ENCODE data around the gene GLYATL3.

The GLYATL3 gene

DNA sequence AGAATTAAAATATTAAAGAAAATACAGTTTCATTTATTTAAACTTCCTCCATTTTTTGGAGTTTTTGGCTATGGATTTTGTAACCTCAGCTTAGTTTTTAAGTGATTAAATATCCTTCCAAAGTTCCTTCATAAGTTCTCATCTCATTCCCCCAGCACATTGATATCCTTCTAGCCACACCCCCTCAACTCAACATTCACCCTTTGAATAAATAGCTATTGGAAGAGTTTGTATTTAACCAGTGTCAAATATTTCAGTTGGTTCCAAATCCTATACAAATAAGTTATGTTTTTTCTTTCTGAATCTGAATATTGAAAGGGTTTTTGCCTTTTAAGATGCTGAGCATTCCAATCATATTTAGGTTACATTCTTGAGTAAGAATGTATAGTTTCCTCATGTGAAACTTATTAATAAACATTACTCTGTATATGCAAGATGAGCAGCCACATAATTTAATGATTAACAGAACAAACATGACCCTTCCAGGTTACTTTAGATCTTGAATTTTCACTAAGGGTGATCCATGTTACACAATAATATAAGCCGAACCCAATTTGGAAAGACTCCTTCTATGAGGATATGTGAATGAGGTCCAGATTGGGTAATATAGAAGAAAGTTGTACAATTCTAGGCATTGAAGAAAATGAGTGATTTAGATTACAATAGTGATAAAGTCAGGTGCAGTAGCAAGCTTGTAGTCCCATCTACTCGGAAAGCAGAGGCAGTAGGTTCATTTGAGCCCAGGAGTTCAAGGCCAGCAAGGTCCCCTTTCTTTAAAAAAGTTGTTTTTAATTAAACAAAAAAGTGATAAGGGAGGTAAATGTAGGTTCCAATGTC is 13.6 kb downstream of the GLYATL3 start:
- FAIRE-seq (no peak), DNase-seq (ENCODE audit: extremely low spot score, insufficient read length, low read depth) (no peak)

DNA sequence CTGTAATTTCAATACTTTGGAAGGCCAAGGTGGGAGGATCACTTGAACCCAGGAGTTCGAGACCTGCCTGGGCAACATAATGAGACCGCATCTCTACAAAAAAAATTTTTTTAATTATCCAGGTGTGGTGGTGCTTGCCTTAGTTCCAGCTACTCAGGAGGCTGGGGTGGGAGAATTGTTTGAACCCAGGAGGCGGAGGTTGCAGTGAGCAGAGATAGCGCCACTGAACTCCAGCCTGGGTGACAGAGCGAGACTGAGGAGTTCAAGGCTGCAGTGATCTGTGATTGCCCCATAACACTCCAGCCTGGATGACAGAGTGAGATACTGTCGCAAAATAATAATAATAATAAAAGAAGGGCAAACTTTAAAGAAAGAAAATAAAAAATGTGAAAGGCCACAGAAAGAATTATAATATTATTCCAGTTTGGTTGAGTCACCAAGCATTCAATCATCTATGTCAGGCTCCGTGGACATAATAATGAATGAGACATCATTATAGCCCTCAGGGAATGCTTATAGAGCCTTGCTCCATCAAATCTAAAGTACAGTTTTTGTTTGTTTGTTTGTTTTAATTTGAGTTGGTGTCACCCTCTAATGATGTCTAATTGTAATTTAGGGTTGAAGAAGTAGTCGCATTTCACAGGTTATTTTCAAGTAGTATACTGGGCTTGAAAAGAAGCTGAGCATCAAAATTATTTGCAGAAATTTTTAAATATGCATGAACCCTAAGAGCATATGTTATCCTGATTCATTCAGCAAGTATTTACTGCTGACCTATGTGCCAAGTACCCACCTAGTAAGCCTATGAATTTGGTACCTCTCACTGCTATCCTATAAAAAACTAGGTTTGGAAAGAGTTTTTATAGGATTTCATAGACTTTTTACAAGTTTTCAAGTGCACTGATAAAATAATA is 15.1 kb downstream of the GLYATL3 start:
- no peak for FAIRE-seq
- DNase-seq (ENCODE audit: extremely low spot score, insufficient read length, low read depth), result no peak

DNA sequence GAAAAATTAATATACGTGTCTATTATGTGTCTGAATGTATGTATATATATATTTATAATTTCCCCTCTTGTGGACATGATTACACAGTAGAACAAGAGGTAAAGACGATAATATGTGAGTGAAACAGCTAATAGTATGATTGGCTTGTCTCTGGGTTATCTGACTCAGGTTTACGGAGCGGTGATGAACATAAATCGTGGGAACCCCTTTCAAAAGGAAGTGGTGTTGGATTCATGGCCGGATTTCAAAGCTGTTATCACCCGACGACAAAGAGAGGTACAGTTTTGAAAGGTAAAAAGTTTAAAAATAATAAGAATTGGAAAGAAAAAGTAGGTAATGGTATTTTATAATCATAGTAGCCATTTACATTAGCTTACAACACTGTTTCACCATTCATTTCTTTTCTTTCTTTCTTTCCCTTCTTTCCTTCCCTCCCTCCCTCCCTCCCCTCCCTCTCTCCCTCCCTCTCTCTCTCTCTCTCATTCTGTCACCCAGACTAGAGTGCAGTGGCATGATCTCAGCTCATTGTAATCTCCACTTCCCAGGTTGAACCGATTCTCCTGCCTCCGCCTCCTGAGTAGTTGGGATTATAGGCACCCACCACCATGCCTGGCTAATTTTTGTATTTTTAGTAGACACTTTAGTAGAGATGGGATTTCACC is 15.9 kb downstream of the GLYATL3 start:
- DNase-seq (ENCODE audit: extremely low spot score, insufficient read length, low read depth) (no peak), FAIRE-seq (no peak)

DNA sequence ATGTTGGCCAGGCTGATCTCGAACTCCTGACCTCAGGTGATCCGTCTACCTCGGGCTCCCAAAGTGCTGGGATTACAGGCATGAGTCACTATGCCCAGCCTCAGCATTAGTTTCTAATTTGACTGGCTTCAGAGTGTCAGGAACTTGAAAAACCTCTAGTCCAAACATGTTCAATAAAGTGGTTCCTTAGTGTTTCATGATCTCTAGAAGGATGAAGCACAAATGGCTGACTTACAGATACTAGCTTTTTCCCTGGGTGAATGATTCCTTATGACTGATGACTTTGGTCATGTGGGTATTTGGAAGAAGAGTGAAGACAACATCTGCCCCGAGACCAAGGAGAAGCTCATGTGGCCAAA is 16.4 kb downstream of the GLYATL3 start:
- no peak for DNase-seq (ENCODE audit: extremely low spot score, insufficient read length, low read depth)
- no peak for FAIRE-seq

DNA sequence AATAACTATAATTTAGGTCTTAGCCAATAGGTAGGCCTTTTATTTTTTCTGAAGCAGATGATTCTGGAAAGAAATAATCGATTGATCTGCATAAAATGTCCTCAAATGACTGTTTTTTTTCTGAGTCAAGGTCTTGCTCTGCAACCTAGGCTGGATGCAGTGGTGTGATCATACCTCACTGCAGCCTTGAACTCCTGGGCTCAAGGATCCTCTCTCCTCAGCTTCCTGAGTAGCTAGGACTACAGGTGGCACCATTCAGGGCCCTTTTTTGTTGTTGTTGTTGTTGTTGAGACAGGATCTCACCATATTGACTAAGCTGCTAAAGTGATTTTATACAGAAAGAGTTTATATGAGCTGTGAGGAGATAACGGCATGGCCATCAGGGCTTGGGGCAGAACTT is 18.2 kb downstream of the GLYATL3 start:
- no peak for DNase-seq (ENCODE audit: extremely low spot score, insufficient read length, low read depth)
- FAIRE-seq, result no peak

DNA sequence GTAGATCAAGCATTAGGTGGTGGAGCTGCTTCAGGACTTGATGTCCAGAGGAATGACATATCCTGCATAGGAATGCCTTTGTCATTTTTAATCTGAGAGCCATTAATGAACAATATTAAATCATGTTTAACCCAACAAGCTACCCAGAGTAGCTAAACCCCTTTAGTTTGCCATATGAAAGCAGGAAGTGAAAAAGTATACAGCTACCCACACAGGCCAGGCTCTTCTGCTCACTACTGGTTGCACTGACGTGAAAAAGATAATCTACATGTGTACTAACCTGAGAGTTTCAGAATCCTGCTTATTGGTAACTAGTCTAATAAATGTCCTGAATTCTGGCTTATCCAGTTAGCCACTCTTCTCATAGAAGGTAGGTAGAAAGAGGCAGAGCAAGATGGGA is 19.9 kb downstream of the GLYATL3 start:
- FAIRE-seq, result no peak
- no peak for DNase-seq (ENCODE audit: extremely low spot score, insufficient read length, low read depth)

DNA sequence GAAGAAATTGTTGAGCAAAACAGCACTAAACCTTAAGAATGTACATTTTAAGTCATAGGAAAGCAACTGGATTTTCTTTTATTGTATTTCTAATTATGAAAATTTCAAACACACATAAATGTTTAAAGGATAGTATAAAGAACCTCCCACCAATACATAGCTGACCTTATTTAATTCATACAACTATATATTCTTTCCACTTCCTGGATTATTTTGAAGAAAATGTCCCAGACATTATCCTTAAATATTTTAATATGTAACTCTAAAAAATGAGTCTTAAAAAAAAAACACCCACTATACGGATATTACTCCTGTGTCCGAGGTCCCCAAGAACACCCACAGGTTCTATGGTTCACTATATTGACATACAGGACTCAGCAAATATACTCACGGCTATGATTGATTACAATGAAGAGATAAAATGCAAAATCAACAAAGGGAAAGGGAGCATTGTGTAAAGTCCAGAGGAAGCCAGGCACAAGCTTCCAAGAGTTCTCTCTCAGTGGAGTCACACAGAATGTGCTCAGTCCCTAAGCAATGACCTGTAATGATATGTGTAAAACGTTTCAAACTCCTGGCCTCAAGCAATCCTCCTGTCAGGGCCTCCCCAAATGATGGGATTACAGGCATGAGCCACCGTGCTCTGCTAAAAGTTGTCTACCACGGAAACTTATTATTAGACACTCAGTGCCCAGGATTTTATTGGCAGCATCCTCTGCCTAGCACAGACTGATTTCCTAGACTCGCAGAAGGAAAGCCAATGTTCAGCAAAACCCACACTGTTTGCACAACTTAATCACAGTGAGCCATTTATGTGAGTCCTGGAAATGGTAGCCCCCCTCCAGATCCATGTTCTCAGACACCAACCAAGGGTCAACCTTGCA is 23.2 kb downstream of the GLYATL3 start:
- no peak for FAIRE-seq

DNA sequence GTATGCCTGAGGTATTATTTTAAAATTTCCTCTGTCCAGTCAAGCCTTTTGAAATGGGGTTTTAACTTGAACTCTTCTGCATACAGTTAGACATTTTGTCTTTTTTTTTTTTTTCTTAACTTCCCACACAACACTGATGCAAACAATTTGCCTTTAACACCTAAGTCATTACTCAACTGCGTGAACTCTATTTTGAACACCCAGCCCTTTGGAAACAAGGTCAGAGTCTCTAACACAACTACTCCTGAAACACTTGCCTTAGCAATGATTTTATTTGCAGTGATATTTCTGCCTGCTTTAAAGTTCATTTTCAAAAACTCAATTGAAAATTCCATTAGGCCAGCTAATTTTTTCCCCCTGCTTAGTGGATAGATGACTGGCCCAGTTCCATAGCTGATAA is 24.2 kb downstream of the GLYATL3 start:
- DNase-seq (ENCODE audit: extremely low spot score, insufficient read length, low read depth) (no peak), FAIRE-seq (no peak)

More for the DNA sequence above, 23.2 kb downstream of the GLYATL3 start:
- no peak for DNase-seq (ENCODE audit: extremely low spot score, insufficient read length, low read depth)

DNA sequence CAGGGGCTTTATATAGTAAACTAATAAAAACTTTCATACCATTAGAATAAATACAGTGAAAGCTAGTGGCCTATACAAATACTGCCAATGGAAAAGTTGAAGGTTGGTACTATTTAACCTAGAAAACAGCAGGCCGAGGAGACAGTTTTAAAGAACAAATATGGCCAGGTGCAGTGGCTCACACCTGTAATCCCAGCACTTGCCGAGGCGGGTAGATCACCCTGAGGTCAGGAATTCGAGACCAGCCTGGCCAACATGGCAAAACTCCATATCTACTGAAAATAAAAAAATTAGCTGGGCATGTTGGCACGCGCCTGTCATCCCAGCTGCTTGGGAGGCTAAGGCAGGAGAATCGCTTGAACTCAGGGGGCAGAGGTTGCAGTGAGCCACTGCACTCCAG is 24.8 kb downstream of the GLYATL3 start:
- FAIRE-seq, result no peak

DNA sequence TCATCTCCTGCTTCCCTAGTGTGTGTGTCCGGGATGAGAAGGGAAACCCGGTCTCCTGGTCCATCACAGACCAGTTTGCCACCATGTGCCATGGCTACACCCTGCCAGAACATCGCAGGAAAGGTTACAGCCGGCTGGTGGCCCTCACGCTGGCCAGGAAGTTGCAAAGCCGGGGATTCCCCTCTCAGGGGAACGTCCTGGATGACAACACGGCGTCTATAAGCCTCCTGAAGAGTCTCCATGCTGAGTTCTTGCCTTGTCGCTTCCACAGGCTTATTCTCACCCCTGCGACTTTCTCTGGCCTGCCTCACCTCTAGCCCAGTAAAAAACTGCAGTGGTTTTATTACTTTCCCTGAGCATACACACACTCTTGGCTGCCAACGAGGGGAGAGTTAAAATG is 26.9 kb downstream of the GLYATL3 start:
- FAIRE-seq, result no peak
- DNase-seq (ENCODE audit: extremely low spot score, insufficient read length, low read depth), result no peak

More for the DNA sequence above, 24.8 kb downstream of the GLYATL3 start:
- no peak for DNase-seq (ENCODE audit: extremely low spot score, insufficient read length, low read depth)

DNA sequence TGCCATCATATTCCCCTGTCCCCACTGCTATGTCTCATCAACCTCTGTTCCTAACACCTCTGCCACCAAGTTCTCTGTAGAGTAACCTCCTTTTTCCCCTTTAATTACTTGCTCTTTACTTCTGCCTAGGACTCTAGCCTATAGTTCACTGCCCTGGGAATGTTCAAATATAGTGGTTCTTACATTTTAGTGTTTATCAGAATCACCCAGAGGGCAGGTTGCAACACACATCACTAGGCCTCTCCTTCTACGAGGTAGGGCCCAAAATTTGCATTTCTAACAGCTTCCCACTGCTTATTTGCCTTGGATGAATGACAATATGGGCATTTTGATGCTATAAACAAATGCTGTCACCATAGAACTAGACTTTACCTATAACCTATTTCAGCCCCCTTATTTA is 27.6 kb downstream of the GLYATL3 start:
- DNase-seq (ENCODE audit: extremely low spot score, insufficient read length, low read depth) (no peak), FAIRE-seq (no peak)

DNA sequence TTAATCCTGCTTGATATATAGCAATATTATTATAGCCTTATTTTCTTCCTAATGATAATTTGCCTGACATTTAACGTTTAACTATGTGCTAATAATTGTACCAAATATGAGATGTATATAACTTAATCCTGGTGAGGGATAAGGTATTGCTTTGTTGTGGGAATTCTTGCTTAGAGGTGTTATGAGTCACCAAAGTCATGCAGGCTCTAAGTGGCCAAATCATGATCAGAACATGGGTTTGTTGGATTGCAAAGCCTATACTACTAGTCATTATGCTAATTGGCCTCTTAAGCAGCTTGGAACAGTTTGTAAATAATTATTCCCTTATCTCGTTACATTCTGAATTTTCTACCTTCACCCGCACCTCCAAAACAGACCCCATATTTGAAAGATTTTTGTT is 28.8 kb downstream of the GLYATL3 start:
- DNase-seq (ENCODE audit: extremely low spot score, insufficient read length, low read depth), result no peak
- no peak for FAIRE-seq

DNA sequence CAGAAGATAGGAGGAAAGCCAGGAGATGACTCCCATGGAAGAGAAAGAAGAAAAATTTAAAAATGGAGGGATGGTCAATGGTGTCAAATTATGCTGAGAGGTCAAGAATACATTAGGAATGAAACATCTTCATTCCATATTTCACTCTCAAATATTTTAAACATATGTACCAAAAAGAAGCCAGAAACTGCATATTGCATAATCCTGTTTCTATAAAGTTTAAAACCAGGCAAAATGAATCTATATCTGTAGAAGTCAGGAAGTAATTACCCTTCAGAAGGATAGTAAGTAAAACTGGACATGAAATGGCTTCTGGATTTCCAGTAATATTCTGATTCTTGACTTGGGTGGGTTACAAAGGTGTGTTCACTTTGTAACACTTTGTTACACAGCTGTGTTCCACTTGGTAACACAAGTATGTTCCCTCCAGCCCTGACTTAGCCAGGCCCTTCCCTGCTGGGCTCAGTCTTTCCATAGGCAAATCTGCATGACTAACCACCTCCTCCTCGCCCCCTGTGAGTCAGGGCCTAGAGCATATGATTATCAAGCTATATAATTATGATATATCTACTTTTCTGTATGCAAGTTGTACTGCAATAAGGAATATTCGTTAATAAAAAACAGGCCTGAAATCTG is 30.5 kb downstream of the GLYATL3 start:
- no peak for FAIRE-seq
- no peak for DNase-seq (ENCODE audit: extremely low spot score, insufficient read length, low read depth)

DNA sequence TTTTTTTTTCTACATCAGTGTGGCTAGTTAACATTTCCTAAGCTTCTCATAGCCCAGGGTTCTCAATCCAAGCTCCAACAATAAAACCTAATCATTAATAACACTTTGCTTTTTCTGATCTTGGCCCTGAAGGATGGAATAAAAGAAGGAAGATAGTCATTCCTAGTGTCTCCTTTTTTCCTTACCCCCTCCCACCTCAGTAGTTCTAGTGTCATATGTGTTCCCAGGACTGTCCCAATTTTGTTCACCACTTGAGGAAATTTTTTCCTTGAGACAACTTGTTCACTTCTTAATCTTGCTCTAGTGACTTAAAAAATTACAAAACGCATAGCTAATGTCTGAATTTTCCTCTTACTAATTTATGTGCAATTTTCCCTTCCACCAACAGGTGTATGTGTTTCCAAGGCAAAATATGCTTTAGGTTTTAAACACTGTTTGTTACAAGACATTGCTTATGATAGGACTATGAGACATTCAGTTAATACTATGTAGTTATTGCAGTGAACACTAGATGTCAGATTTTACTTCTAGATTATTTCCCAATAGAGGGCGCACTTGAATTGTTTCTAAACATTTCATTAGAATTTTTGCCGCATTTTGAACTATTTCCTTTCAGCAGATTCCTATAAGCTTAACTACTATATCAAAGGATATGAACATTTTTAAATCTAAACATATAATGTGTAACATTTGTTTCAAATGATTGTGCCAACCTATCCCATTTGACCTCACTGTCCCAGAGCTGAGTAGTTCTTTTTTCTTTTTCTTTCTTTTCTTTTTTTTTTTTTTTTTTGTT is 32.2 kb downstream of the GLYATL3 start:
- peak; percentile 76 for FAIRE-seq

DNA sequence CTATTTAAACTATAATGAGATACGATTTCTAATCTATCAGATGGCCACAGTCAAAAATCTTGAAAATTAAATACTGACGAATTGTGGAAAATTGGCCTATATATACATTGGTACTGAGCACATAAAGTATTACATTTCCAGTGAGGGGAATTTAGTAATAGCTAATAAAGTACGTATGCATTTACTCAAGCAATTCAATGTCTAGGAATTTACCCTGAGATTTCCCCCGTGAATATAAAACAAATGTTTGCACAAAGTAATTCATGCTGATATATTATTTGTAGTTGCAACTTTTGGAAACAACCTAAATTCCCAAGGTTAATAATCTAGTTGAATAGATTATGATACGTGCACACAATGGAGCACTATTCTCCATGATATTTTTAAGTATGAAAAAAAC is 36.1 kb downstream of the GLYATL3 start:
- no peak for FAIRE-seq
- DNase-seq (ENCODE audit: extremely low spot score, insufficient read length, low read depth), result no peak

More for the DNA sequence above, 32.2 kb downstream of the GLYATL3 start:
- DNase-seq (ENCODE audit: extremely low spot score, insufficient read length, low read depth), result no peak

DNA sequence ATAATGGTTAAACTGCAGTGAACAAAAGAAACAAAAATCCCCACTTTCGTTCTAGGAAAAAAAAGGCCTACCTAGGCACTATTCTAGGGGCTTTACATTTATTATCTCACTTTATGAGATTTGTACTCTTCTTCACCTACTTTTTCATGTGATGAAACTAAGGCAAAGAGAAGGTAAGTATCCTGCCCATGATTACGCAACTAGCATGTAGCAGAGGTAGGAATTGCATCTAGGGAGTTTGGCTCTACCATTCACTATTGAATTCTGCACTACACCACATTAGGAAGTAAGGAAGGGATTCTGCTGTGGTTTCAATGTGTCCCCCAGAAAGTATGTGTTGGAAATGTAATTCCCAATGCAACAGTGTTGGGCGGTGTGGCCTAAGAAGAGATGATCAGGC is 39.4 kb downstream of the GLYATL3 start:
- DNase-seq (ENCODE audit: extremely low spot score, insufficient read length, low read depth), result no peak
- FAIRE-seq, result no peak

DNA sequence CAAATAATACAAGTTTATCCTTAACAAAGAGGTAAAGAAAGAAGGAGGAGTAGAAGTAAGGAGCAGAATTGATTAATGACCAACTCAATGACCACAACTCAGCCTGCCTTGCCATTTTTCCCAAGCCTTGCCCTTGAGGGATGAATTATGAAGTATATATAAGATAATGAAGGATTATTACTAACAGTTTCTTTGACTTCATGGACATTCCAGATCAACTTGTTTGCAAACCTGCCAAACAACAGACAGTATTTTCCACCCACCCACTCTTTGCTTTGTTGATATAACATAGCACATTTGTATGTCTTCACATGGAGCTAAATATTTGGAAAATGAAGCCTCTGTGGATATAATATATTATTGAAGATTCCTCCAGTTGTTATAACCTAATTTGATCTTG is 40.9 kb downstream of the GLYATL3 start:
- FAIRE-seq (no peak), DNase-seq (ENCODE audit: extremely low spot score, insufficient read length, low read depth) (no peak)

DNA sequence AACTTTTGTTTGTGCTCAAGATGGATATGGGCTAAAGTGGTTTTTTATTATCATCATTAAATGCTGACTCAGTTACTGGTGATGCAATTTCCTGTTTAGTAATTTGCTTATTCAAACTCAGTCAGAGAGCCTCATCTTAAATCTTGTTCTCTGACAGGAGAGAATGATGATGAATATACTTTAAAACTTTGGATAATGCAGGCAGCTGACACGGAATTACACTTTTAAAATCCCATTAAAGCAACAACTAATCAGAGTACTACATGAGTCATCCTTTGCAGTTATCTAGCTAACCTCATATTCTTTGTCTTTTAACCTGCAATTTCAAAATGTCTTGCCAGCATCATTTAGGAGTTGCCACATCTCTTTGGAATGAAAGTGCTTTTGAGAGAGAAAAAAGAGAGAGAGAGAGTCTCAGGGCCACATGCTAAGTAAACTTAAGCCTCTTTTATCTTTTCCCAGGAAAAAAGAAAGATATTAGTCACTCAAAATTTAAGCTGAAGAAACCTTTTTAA is 41.5 kb downstream of the GLYATL3 start:
- DNase-seq (ENCODE audit: extremely low spot score, insufficient read length, low read depth) (no peak), FAIRE-seq (no peak)
